Esophagus muscularis mucosa (tissue), 4 donors: ENCODE measurements around the gene MOB3B.

Experiments
- EP300 ChIP-seq: sonication (generic); formaldehyde crosslinking; IDR thresholded peaks from one replicate; pipeline ENCODE4 v1.6.1; 2017; ENCODE audit warnings: antibody characterized with exemption
- POLR2A ChIP-seq: fragments of 450-650 bp; IDR thresholded peaks from one replicate; pipeline ENCODE4 v1.6.1; 2017; ENCODE audit warnings: antibody characterized with exemption, moderate library complexity, mild to moderate bottlenecking, low read depth
- POLR2AphosphoS5 ChIP-seq, 2 donors: sonication (generic); formaldehyde crosslinking; IDR thresholded peaks; one replicate each; pipeline ENCODE4 v1.6.1; 2017; ENCODE audit warnings: antibody characterized with exemption in 2 of 2
- TF ChIP-seq, protein P1 (sequence below), 3 experiments: fragments of 200-600 bp in 2 of 3; fragments of 450-650 bp in 1 of 3; sonication (generic) in 2 of 3; IDR thresholded peaks; one replicate each; pipeline ENCODE4 v1.5.1; 2017 to 2019; ENCODE audit warnings: antibody characterized with exemption in 3 of 3, mild to moderate bottlenecking in 2 of 3, moderate library complexity in 1 of 3

DNA sequence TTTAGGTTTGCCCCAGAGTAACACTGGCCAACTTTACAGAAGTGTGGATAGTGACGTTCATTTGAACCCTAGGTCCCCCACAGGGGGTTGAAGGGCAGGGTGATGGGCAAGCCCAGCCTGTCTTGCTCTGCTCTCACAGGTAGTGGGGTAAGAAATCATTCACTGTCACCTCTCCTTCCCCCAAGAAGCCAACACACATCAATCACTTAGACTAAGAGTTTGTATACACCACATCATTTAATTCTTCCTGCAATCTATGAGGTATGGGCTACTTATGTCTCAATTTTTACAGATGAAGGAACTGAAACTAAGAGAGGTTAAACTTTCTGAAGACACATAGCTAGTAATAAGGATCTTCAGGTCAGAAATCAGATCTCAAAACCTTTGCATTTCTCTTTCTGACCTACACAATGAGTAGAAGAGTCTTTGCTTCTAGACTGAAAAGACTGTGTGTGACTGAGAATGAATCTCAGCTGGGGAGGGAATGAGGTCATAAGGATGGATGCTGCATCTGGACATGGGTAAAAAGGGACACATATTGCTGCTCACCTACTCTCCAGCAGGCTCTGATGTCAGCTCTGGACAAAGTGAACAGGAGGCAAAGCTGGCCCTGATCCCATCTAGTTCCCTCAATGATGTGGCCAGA, 151.7 kb downstream of the MOB3B start:
- TF ChIP-seq POLR2A (no peak), POLR2AphosphoS5 (IDR thresholded peaks at IDR 0.05) (no peak), EP300 (no peak)
- TF ChIP-seq, protein P1, sequence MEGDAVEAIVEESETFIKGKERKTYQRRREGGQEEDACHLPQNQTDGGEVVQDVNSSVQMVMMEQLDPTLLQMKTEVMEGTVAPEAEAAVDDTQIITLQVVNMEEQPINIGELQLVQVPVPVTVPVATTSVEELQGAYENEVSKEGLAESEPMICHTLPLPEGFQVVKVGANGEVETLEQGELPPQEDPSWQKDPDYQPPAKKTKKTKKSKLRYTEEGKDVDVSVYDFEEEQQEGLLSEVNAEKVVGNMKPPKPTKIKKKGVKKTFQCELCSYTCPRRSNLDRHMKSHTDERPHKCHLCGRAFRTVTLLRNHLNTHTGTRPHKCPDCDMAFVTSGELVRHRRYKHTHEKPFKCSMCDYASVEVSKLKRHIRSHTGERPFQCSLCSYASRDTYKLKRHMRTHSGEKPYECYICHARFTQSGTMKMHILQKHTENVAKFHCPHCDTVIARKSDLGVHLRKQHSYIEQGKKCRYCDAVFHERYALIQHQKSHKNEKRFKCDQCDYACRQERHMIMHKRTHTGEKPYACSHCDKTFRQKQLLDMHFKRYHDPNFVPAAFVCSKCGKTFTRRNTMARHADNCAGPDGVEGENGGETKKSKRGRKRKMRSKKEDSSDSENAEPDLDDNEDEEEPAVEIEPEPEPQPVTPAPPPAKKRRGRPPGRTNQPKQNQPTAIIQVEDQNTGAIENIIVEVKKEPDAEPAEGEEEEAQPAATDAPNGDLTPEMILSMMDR (IDR thresholded peaks at IDR 0.05) = no peak
